ENCODE measurements around the gene NPFFR2.

Gene NPFFR2

GRCh38 chr4:72194046-72194445 is 162.2 kb downstream of the NPFFR2 start:
- TF ChIP-seq TAF1 (IDR thresholded peaks at IDR 0.05; ENCODE audit: borderline replicate concordance, insufficient read depth, low read length) (no peak), SIN3A (IDR thresholded peaks at IDR 0.05; ENCODE audit: borderline replicate concordance, insufficient read depth, low read length) (no peak)
- TF ChIP-seq, protein P1, sequence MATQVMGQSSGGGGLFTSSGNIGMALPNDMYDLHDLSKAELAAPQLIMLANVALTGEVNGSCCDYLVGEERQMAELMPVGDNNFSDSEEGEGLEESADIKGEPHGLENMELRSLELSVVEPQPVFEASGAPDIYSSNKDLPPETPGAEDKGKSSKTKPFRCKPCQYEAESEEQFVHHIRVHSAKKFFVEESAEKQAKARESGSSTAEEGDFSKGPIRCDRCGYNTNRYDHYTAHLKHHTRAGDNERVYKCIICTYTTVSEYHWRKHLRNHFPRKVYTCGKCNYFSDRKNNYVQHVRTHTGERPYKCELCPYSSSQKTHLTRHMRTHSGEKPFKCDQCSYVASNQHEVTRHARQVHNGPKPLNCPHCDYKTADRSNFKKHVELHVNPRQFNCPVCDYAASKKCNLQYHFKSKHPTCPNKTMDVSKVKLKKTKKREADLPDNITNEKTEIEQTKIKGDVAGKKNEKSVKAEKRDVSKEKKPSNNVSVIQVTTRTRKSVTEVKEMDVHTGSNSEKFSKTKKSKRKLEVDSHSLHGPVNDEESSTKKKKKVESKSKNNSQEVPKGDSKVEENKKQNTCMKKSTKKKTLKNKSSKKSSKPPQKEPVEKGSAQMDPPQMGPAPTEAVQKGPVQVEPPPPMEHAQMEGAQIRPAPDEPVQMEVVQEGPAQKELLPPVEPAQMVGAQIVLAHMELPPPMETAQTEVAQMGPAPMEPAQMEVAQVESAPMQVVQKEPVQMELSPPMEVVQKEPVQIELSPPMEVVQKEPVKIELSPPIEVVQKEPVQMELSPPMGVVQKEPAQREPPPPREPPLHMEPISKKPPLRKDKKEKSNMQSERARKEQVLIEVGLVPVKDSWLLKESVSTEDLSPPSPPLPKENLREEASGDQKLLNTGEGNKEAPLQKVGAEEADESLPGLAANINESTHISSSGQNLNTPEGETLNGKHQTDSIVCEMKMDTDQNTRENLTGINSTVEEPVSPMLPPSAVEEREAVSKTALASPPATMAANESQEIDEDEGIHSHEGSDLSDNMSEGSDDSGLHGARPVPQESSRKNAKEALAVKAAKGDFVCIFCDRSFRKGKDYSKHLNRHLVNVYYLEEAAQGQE (IDR thresholded peaks at IDR 0.05; ENCODE audit: insufficient read depth in 1 of 2, low read depth in 2 of 2, low read length in 2 of 2) = no peak

GRCh38 chr4:72194453-72194852 is 162.7 kb downstream of the NPFFR2 start:
- TF ChIP-seq POLR2AphosphoS5 (IDR thresholded peaks at IDR 0.05; ENCODE audit: low read depth, low read length) = no peak
- TF ChIP-seq FOXP2 (optimal IDR thresholded peaks at IDR 0.05; ENCODE audit: borderline replicate concordance, extremely low read depth, extremely low read length, insufficient read depth) = no peak
- no peak for TF ChIP-seq TAF1 (IDR thresholded peaks at IDR 0.05; ENCODE audit: borderline replicate concordance, insufficient read depth, low read length)
- TF ChIP-seq, protein P1 (IDR thresholded peaks at IDR 0.05; ENCODE audit: insufficient read depth in 1 of 2, low read depth in 2 of 2, low read length in 2 of 2) = no peak
- TF ChIP-seq SIN3A (IDR thresholded peaks at IDR 0.05; ENCODE audit: borderline replicate concordance, insufficient read depth, low read length) = no peak
